Measurements from ENCODE around the gene CDC42EP1.

DNA sequence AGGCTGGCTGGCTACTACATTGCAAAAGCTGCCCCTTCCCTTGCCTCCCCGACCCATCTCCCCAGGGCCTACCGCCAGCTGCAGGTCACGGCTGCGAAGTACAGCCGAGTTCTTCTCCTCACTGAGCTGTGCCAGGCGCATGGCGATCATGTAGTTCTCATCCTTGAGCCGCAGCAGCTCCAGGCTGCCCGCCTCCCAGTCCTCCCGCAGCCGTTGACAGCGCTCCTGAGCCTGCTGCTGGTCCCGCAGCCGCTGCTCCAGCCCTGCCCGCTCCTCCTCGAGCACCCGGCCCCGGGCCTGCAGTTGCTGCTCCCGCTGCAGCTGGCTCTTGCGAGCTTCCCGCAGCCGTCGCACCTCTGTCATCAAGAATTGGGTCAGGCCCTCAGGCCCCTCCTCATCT is 44.4 kb upstream of the CDC42EP1 start:
- no peak for TF ChIP-seq POLR2A (IDR thresholded peaks at IDR 0.05)
- TF ChIP-seq CTCF (IDR thresholded peaks at IDR 0.05): no peak
